GM18909 (cell line): ENCODE results near the gene MACROD2.

Experiments
- ATAC-seq: cut with Tn5 transposase; IDR thresholded peaks from one replicate; pipeline ENCODE4 v1.9.1; 2021; ENCODE audit warnings: mild to moderate bottlenecking; ENCODE audit not compliant: unreplicated experiment, poor library complexity

Gene MACROD2

GRCh38 chr20:14055127-14055742 is 59.9 kb downstream of the MACROD2 start:
- ATAC-seq = peak; percentile 52

GRCh38 chr20:14062171-14062570 is 66.9 kb downstream of the MACROD2 start:
- no peak for ATAC-seq

- ATAC-seq = no peak
Observed at GRCh38 chr20:14062786-14063185, 67.5 kb downstream of the MACROD2 start.

GRCh38 chr20:14064333-14064732 is 69.0 kb downstream of the MACROD2 start:
- no peak for ATAC-seq

- no peak for ATAC-seq
Observed at GRCh38 chr20:14064921-14065320, 69.6 kb downstream of the MACROD2 start.

GRCh38 chr20:14065774-14066173 is 70.5 kb downstream of the MACROD2 start:
- ATAC-seq = no peak

- ATAC-seq = no peak
Observed at GRCh38 chr20:14067603-14068002, 72.3 kb downstream of the MACROD2 start.

GRCh38 chr20:14069796-14070195 is 74.5 kb downstream of the MACROD2 start:
- ATAC-seq = no peak

GRCh38 chr20:14093652-14094051 is 98.3 kb downstream of the MACROD2 start:
- ATAC-seq = no peak

GRCh38 chr20:14098261-14098660 is 102.9 kb downstream of the MACROD2 start:
- no peak for ATAC-seq

- no peak for ATAC-seq
Observed at GRCh38 chr20:14113416-14113815, 118.1 kb downstream of the MACROD2 start.

GRCh38 chr20:14114065-14114704 is 118.9 kb downstream of the MACROD2 start:
- no peak for ATAC-seq

- no peak for ATAC-seq
Observed at GRCh38 chr20:14116037-14116436, 120.7 kb downstream of the MACROD2 start.

GRCh38 chr20:14117768-14118167 is 122.5 kb downstream of the MACROD2 start:
- ATAC-seq = no peak

GRCh38 chr20:14126856-14127255 is 131.5 kb downstream of the MACROD2 start:
- ATAC-seq = peak; percentile 38

GRCh38 chr20:14127514-14128223 is 132.4 kb downstream of the MACROD2 start:
- no peak for ATAC-seq

- ATAC-seq = no peak
Observed at GRCh38 chr20:14134004-14134403, 138.7 kb downstream of the MACROD2 start.

GRCh38 chr20:14142171-14142570 is 146.9 kb downstream of the MACROD2 start:
- no peak for ATAC-seq

- no peak for ATAC-seq
Observed at GRCh38 chr20:14142964-14143627, 147.8 kb downstream of the MACROD2 start.

- no peak for ATAC-seq
Observed at GRCh38 chr20:14148042-14148441, 152.7 kb downstream of the MACROD2 start.

- no peak for ATAC-seq
Observed at GRCh38 chr20:14155361-14155760, 160.0 kb downstream of the MACROD2 start.
